HepG2 (cell line): ENCODE measurements around the gene PLCL1. TPM values are rescaled to one million over a fixed set of nuclear protein-coding genes. Genes with fewer than 3 reads are reported as not detected.

Source experiments
- ATAC-seq: fragments of 200-7000 bp; cut with Tn5 transposase; 3 replicates; pipeline ENCODE4 v1.9.1; 2020; ENCODE audit warnings: mild to moderate bottlenecking, moderate library complexity
- BruUV-seq: library from RNA; stranded (reverse); fragments of 400-500 nt; replicated peaks from 2 replicates; lab custom pipeline; 2021; lab: Mats Ljungman, UMichigan
- CTCF ChIA-PET: fragments of 300-600 bp; formaldehyde crosslinking; extraction: SDS; loops from one replicate; lab custom pipeline; 2021; ENCODE audit warnings: low total read pairs, inconsistent platforms, low intra/inter-chr PET ratio; lab: Yijun Ruan, JAX
- POLR2A ChIA-PET: fragments of 350-600 bp; sonication (Branson Sonifier 250); formaldehyde crosslinking; loops from one replicate; lab custom pipeline; 2020; ENCODE audit warnings: antibody characterized with exemption, inconsistent platforms; lab: Yijun Ruan, JAX
- DNase-seq: peaks from one replicate; pipeline ENCODE4 v3.0.0-alpha.2; 2015; ENCODE audit warnings: low spot score
- FAIRE-seq: peaks from 3 replicates; lab custom pipeline; 2011; peaks lifted over from hg19 to GRCh38; lab: Jason Lieb, UNC
- H2AFZ ChIP-seq: one replicate; pipeline ENCODE4 v1.6.1; 2011; ENCODE audit warnings: low read length, inconsistent platforms
- H3K27ac ChIP-seq: fragments of 300-600 bp; 3 replicates; pipeline ENCODE4 v1.8.0; 2011; ENCODE audit warnings: mixed run types, mild to moderate bottlenecking, mixed read lengths, low read length, inconsistent platforms; ENCODE audit not compliant: insufficient read depth; ENCODE audit errors: extremely low read length
- H3K27me3 ChIP-seq, 2 experiments: fragments of 200-600 bp in 1 of 2; 2 replicates in 1 of 2; 3 replicates in 1 of 2; pipeline versions ENCODE4 v1.6.0 to v1.8.0; 2011; ENCODE audit warnings: low read length in 2 of 2, mild to moderate bottlenecking in 2 of 2, moderate library complexity in 2 of 2, inconsistent platforms in 1 of 2; ENCODE audit not compliant: insufficient read depth in 2 of 2, control insufficient read depth in 1 of 2
- H3K36me3 ChIP-seq, 2 experiments: fragments of 200-600 bp in 1 of 2; replicated peaks in 1 of 2; 2 replicates in 1 of 2; 3 replicates in 1 of 2; pipeline versions ENCODE4 v1.5.1 to v1.8.0; 2011; ENCODE audit warnings: low read length in 2 of 2, inconsistent platforms in 1 of 2; ENCODE audit not compliant: insufficient read depth in 2 of 2, control insufficient read depth in 1 of 2
- H3K4me1 ChIP-seq: 2 replicates; pipeline ENCODE4 v1.5.1; 2012; ENCODE audit warnings: low read length, inconsistent platforms; ENCODE audit not compliant: insufficient read depth
- H3K4me2 ChIP-seq: 2 replicates; pipeline ENCODE4 v1.6.0; 2011; ENCODE audit warnings: low read depth, low read length, inconsistent platforms
- H3K4me3 ChIP-seq, 3 experiments: fragments of 200-600 bp in 1 of 3; sonication (generic), shearing (Covaris generic) in 1 of 3; replicated peaks in 1 of 3; 2 replicates each; pipeline ENCODE4 v1.5.1; 2011 to 2016; ENCODE audit warnings: low read length in 3 of 3, inconsistent platforms in 2 of 3, low read depth in 2 of 3, mild to moderate bottlenecking in 2 of 3, control low read depth in 1 of 3, mixed read lengths in 1 of 3; ENCODE audit not compliant: insufficient read depth in 1 of 3
- H3K79me2 ChIP-seq: one replicate; pipeline ENCODE4 v1.6.1; 2011; ENCODE audit warnings: low read length, inconsistent platforms; ENCODE audit not compliant: insufficient read depth
- H3K9ac ChIP-seq: 2 replicates; pipeline ENCODE4 v1.6.0; 2011; ENCODE audit warnings: mild to moderate bottlenecking, low read depth, low read length, inconsistent platforms; ENCODE audit not compliant: insufficient read depth
- H3K9me3 ChIP-seq: 2 replicates; pipeline ENCODE4 v1.5.1; 2012; ENCODE audit warnings: mild to moderate bottlenecking, low read length
- H4K20me1 ChIP-seq: 2 replicates; pipeline ENCODE4 v1.6.0; 2011; ENCODE audit warnings: inconsistent platforms, mild to moderate bottlenecking, low read length, moderate library complexity; ENCODE audit not compliant: insufficient read depth
- ATF7-NPFF ChIP-seq: sonication (generic); formaldehyde crosslinking; IDR thresholded peaks from 2 replicates; pipeline ENCODE4 v1.8.1; 2023; ENCODE audit warnings: mild to moderate bottlenecking, low read depth, missing genetic modification reagents, moderate library complexity
- GZF1 ChIP-seq: sonication (generic); formaldehyde crosslinking; IDR thresholded peaks from 2 replicates; pipeline ENCODE4 v1.5.1; 2020; ENCODE audit warnings: mild to moderate bottlenecking, missing genetic modification reagents
- HMG20A ChIP-seq: IDR thresholded peaks from 2 replicates; pipeline ENCODE4 v1.6.1; 2016; ENCODE audit warnings: borderline replicate concordance
- KDM2A ChIP-seq: sonication (generic); formaldehyde crosslinking; IDR thresholded peaks from 2 replicates; pipeline ENCODE4 v1.4.0; 2020; ENCODE audit warnings: low read depth, missing genetic modification reagents, borderline replicate concordance
- POLR2AphosphoS2 ChIP-seq: IDR thresholded peaks from 2 replicates; pipeline ENCODE4 v1.6.1; 2011; ENCODE audit warnings: low read depth, low read length, improper control_type of control experiment
- SP4 ChIP-seq: sonication (generic); formaldehyde crosslinking; IDR thresholded peaks from 2 replicates; pipeline ENCODE4 v1.8.1; 2023; ENCODE audit warnings: mild to moderate bottlenecking, missing genetic modification reagents
- ZHX1 ChIP-seq: sonication (generic); formaldehyde crosslinking; IDR thresholded peaks from 2 replicates; pipeline ENCODE4 v1.8.1; 2022; ENCODE audit warnings: low read depth, mild to moderate bottlenecking, missing genetic modification reagents
- ZNF460 ChIP-seq: sonication (generic); formaldehyde crosslinking; IDR thresholded peaks from 2 replicates; pipeline ENCODE4 v1.5.1; 2020; ENCODE audit warnings: missing genetic modification reagents, mild to moderate bottlenecking, borderline replicate concordance
- WGBS: methylation state at CpG from one replicate; pipeline ENCODE4 v1.1.6; 2017; ENCODE audit warnings: low lambda C conversion rate; 5-methylcytosine and 5-hydroxymethylcytosine counted together
- in situ Hi-C: cut with HindIII; loops from 2 replicates; pipeline ENCODE4 v1.10.0; 2017; ENCODE audit warnings: low pct_unique_long_range_greater_than_20kb; ENCODE audit not compliant: extremely low pct_ligation_motif_present
- intact Hi-C: fragments of 100-400 bp; cut with micrococcal nuclease; formaldehyde crosslinking; loops from one replicate; pipeline ENCODE4 v1.10.0; 2022; ENCODE audit not compliant: unreplicated experiment
- polyA plus RNA-seq, 8 experiments: library from polyadenylated mRNA; depleted of rRNA in 3 of 8; stranded (reverse) in 7 of 8; unstranded in 1 of 8; fragments of >200 nt; fragmentation: Illumina TruSeq in 4 of 8; extraction: Trizol in 4 of 8; gene quantifications; 2 replicates each; pipeline versions ENCODE4 v1.2.1 to v1.2.3, GENCODE V29; 2011 to 2016; ENCODE audit warnings: low read depth in 4 of 8, missing spikeins in 1 of 8, mixed read lengths in 1 of 8; ENCODE audit not compliant: insufficient read depth in 1 of 8
- total RNA-seq, 5 experiments: library from RNA; depleted of rRNA; stranded (reverse); fragments of >200 nt; fragmentation: Illumina TruSeq; extraction: Trizol; gene quantifications; 2 replicates each; pipeline ENCODE4 v1.2.3, GENCODE V29; 2016; ENCODE audit warnings: low read depth in 1 of 5

Gene PLCL1
- total and polyA plus RNA-seq, 2 of the 13 experiments (the other 11 are each of a cell fraction or from before 2014, with no cell fraction given) = not detected

DNA sequence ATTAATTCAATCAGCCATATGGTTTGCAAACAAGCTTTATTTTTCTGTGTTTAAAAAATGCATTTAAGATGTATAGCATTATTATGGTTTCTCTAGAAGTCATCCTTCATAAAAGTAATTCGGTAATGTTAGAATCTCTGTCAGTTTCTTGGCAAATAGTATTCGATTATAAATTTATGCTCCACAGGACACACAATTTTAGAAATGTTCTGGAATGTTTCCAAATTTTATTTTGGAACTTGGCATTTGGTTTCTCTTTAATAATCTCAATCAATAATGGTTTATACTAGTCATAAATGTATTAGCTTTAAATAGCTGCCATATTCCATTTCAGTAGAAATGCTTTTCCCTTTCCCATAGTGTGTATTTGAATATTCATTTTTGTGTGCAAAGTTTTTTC lies 156.4 kb downstream of the PLCL1 start:
- intact Hi-C loops = no loop called here
- no peak for FAIRE-seq
- in situ Hi-C loops = no loop called here
- 9% methylated on average over 2 of the region's 2 CpGs for WGBS
- no peak overlapping the region for H3K27ac ChIP-seq
- ATAC-seq = no peak
- DNase-seq = no peak
- H3K36me3 ChIP-seq = no peaks in the 10 kb centered on the region
- no TSS peak for BruUV-seq
- ChIA-PET POLR2A (no interaction called here), CTCF (no interaction called here)
- H3K4me2 ChIP-seq = no peak overlapping the region
- no peak overlapping the region for H3K9ac ChIP-seq
- H2AFZ ChIP-seq = no peak overlapping the region
- H3K4me3 ChIP-seq = no peak overlapping the region
- no peaks in the 10 kb centered on the region for H4K20me1 ChIP-seq
- H3K4me1 ChIP-seq = no peaks in the 10 kb centered on the region
- H3K79me2 ChIP-seq = no peaks in the 10 kb centered on the region
- TF ChIP-seq ZHX1 = no peak
- no peak for TF ChIP-seq KDM2A
- TF ChIP-seq GZF1 (CRISPR knock-in tag) = no peak
- TF ChIP-seq SP4 = no peak
- no peaks in the 10 kb centered on the region for H3K27me3 ChIP-seq
- no peaks in the 10 kb centered on the region for H3K9me3 ChIP-seq

DNA sequence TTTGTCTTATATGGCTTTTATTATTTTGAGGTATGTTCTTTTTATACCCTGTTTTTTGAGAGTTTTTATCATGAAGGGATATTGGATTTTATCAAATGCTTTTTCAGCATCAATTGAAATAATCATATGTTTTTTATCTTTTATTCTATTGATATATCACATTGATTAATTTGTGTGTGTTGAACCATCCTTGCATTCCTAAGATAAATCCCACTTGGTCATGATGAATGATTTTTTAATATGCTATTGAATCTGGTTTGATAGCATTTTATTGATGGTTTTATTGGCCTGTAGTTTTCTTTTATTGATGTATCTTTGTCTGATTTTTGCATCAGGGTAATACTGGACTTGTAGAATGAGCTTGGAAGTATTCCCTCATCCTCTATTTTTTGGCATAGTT lies 160.3 kb downstream of the PLCL1 start:
- in situ Hi-C loops = no loop called here

More for the DNA sequence above, 160.3 kb downstream of the PLCL1 start:
- H3K36me3 ChIP-seq = no peaks in the 10 kb centered on the region
- H3K9me3 ChIP-seq = no peaks in the 10 kb centered on the region
- H3K4me2 ChIP-seq = no peak overlapping the region
- no peaks in the 10 kb centered on the region for H3K79me2 ChIP-seq
- intact Hi-C loops = no loop called here
- no TSS peak for BruUV-seq
- DNase-seq (no peak), ATAC-seq (no peak), FAIRE-seq (no peak)
- no peaks in the 10 kb centered on the region for H3K27me3 ChIP-seq
- no peak overlapping the region for H2AFZ ChIP-seq
- ChIA-PET CTCF (no interaction called here), POLR2A (no interaction called here)
- H4K20me1 ChIP-seq = no peaks in the 10 kb centered on the region
- TF ChIP-seq ZNF460 (CRISPR knock-in tag) (no peak), POLR2AphosphoS2 (no peak), ATF7-NPFF (no peak), HMG20A (CRISPR knock-in tag) (no peak)
- H3K9ac ChIP-seq = no peak overlapping the region
- no peaks in the 10 kb centered on the region for H3K4me1 ChIP-seq
- H3K4me3 ChIP-seq = no peak overlapping the region
- H3K27ac ChIP-seq = no peak overlapping the region
